H9 (cell line): ENCODE data around the gene DTNBP1. TPM values are rescaled to one million over a fixed set of nuclear protein-coding genes. Genes with fewer than 3 reads are reported as not detected.

Source experiments
- DNase-seq: peaks from one replicate; pipeline ENCODE4 v3.0.0-alpha.2; 2017
- H2AFZ ChIP-seq: one replicate; pipeline ENCODE4 v1.6.1; 2013; ENCODE audit warnings: mild to moderate bottlenecking, low read length, control low read depth, moderate library complexity
- H2AK5ac ChIP-seq: 2 replicates; pipeline ENCODE4 v1.6.1; 2013; ENCODE audit warnings: low read length, control low read depth, mixed read lengths; ENCODE audit not compliant: insufficient read length
- H2BK120ac ChIP-seq: one replicate; pipeline ENCODE4 v1.6.1; 2013; ENCODE audit warnings: low read depth, mild to moderate bottlenecking, low read length, control low read depth, inconsistent platforms; ENCODE audit not compliant: poor library complexity, severe bottlenecking
- H2BK12ac ChIP-seq: 2 replicates; pipeline ENCODE4 v1.6.1; 2013; ENCODE audit warnings: low read length, control low read depth, mixed read lengths, low read depth; ENCODE audit not compliant: insufficient read length
- H2BK15ac ChIP-seq: 2 replicates; pipeline ENCODE4 v1.6.1; 2013; ENCODE audit warnings: low read depth, low read length, control low read depth
- H2BK20ac ChIP-seq: one replicate; pipeline ENCODE4 v1.6.1; 2013; ENCODE audit warnings: low read depth, mild to moderate bottlenecking, low read length, control low read depth, inconsistent platforms; ENCODE audit not compliant: poor library complexity, severe bottlenecking
- H2BK5ac ChIP-seq: 2 replicates; pipeline ENCODE4 v1.6.1; 2013; ENCODE audit warnings: low read length, control low read depth, mixed read lengths; ENCODE audit not compliant: insufficient read length
- H3K14ac ChIP-seq: 2 replicates; pipeline ENCODE4 v1.6.1; 2013; ENCODE audit warnings: low read length, control low read depth; ENCODE audit not compliant: insufficient read depth
- H3K18ac ChIP-seq: 2 replicates; pipeline ENCODE4 v1.6.1; 2013; ENCODE audit warnings: low read depth, mild to moderate bottlenecking, mixed read lengths, low read length, control low read depth; ENCODE audit not compliant: insufficient read length
- H3K23ac ChIP-seq: 2 replicates; pipeline ENCODE4 v1.6.1; 2013; ENCODE audit warnings: low read length, control low read depth, mixed read lengths, low read depth; ENCODE audit not compliant: insufficient read length
- H3K23me2 ChIP-seq: 2 replicates; pipeline ENCODE4 v1.6.1; 2013; ENCODE audit warnings: low read depth, mild to moderate bottlenecking, mixed read lengths, low read length, control low read depth; ENCODE audit not compliant: insufficient read length, poor library complexity, severe bottlenecking
- H3K27ac ChIP-seq: 2 replicates; pipeline ENCODE4 v1.5.1; 2013; ENCODE audit warnings: low read length, control low read depth, mixed read lengths, low read depth; ENCODE audit not compliant: insufficient read length
- H3K27me3 ChIP-seq: 2 replicates; pipeline ENCODE4 v1.6.1; 2013; ENCODE audit warnings: low read length, control low read depth, inconsistent platforms; ENCODE audit not compliant: insufficient read depth
- H3K4ac ChIP-seq: 2 replicates; pipeline ENCODE4 v1.6.1; 2013; ENCODE audit warnings: low read depth, mild to moderate bottlenecking, control low read depth, inconsistent platforms, low read length, moderate library complexity
- H3K4me1 ChIP-seq: 2 replicates; pipeline ENCODE4 v1.6.1; 2013; ENCODE audit warnings: low read length, control low read depth, inconsistent platforms; ENCODE audit not compliant: insufficient read depth
- H3K4me2 ChIP-seq: 2 replicates; pipeline ENCODE4 v1.6.1; 2013; ENCODE audit warnings: low read length, control low read depth, mixed read lengths; ENCODE audit not compliant: insufficient read length, insufficient read depth
- H3K56ac ChIP-seq: 2 replicates; pipeline ENCODE4 v1.6.1; 2013; ENCODE audit warnings: low read depth, mild to moderate bottlenecking, mixed read lengths, low read length, control low read depth; ENCODE audit not compliant: insufficient read length
- H3K79me1 ChIP-seq: 2 replicates; pipeline ENCODE4 v1.6.1; 2013; ENCODE audit warnings: low read depth, mild to moderate bottlenecking, moderate library complexity, low read length, control low read depth, inconsistent platforms; ENCODE audit not compliant: insufficient read depth, poor library complexity, severe bottlenecking
- H3K79me2 ChIP-seq: 2 replicates; pipeline ENCODE4 v1.6.1; 2013; ENCODE audit warnings: low read length, control low read depth, inconsistent platforms; ENCODE audit not compliant: insufficient read depth
- H3K9ac ChIP-seq: 2 replicates; pipeline ENCODE4 v1.6.1; 2013; ENCODE audit warnings: low read length, control low read depth, mixed read lengths; ENCODE audit not compliant: insufficient read length; ENCODE audit errors: extremely low read depth
- H3K9me3 ChIP-seq: one replicate; pipeline ENCODE4 v1.6.1; 2013; ENCODE audit warnings: low read depth, low read length, inconsistent platforms; ENCODE audit not compliant: control insufficient read depth
- H3T11ph ChIP-seq: one replicate; pipeline ENCODE4 v1.6.1; 2013; ENCODE audit warnings: mild to moderate bottlenecking, low read length, control low read depth, inconsistent platforms
- H4K20me1 ChIP-seq: one replicate; pipeline ENCODE4 v1.6.1; 2013; ENCODE audit not compliant: control insufficient read depth, insufficient read length, insufficient read depth
- H4K5ac ChIP-seq: 2 replicates; pipeline ENCODE4 v1.6.1; 2013; ENCODE audit warnings: low read depth, mild to moderate bottlenecking, mixed read lengths, low read length, control low read depth; ENCODE audit not compliant: insufficient read length
- H4K8ac ChIP-seq: replicated peaks from 2 replicates; pipeline ENCODE4 v1.6.1; 2013; ENCODE audit warnings: low read length, control low read depth, mixed read lengths, low read depth; ENCODE audit not compliant: insufficient read length
- H4K91ac ChIP-seq: 2 replicates; pipeline ENCODE4 v1.6.1; 2013; ENCODE audit warnings: low read depth, mild to moderate bottlenecking, moderate library complexity, mixed read lengths, low read length, control low read depth; ENCODE audit not compliant: insufficient read length
- H3K27ac Mint-ChIP-seq, 3 experiments: 2 replicates in 2 of 3; 3 replicates in 1 of 3; pipeline ENCODE4 v1.8.0; 2020 to 2021; ENCODE audit warnings: mixed read lengths in 3 of 3, mild to moderate bottlenecking in 1 of 3, moderate library complexity in 1 of 3
- H3K27me3 Mint-ChIP-seq: 2 replicates; pipeline ENCODE4 v1.8.0; 2021; ENCODE audit warnings: low read depth, mild to moderate bottlenecking, moderate library complexity, mixed read lengths
- H3K36me3 Mint-ChIP-seq, 3 experiments: 2 replicates in 2 of 3; 3 replicates in 1 of 3; pipeline ENCODE4 v1.8.0; 2020 to 2021; ENCODE audit warnings: low read depth in 3 of 3, mixed read lengths in 3 of 3; ENCODE audit not compliant: insufficient read depth in 1 of 3
- H3K4me1 Mint-ChIP-seq, 2 experiments: 2 replicates each; pipeline ENCODE4 v1.8.0; 2020; ENCODE audit warnings: mixed read lengths in 2 of 2
- H3K4me3 Mint-ChIP-seq, 2 experiments: 2 replicates in 1 of 2; 3 replicates in 1 of 2; pipeline ENCODE4 v1.8.0; 2020 to 2021; ENCODE audit warnings: mild to moderate bottlenecking in 2 of 2, mixed read lengths in 2 of 2, moderate library complexity in 1 of 2
- H3K9me3 Mint-ChIP-seq, 2 experiments: 2 replicates in 1 of 2; 3 replicates in 1 of 2; pipeline ENCODE4 v1.8.0; 2020; ENCODE audit warnings: mild to moderate bottlenecking in 2 of 2, mixed read lengths in 2 of 2, moderate library complexity in 1 of 2
- WGBS: extraction: QIAGEN DNeasy Blood & Tissue Kit; methylation state at CpG from one replicate; pipeline ENCODE4 v1.1.7; 2013; ENCODE audit warnings: missing lambda C conversion rate, low lambda C conversion rate, mixed read lengths; ENCODE audit not compliant: insufficient read length; ENCODE audit errors: extremely low coverage; 5-methylcytosine and 5-hydroxymethylcytosine counted together
- total RNA-seq: library from RNA; stranded (reverse); gene quantifications from 2 replicates; pipeline ENCODE4 v1.2.1, GENCODE V29; 2021
- TF ChIP-seq, protein P1 (sequence below): fragments of 200-600 bp; sonication (generic); conservative IDR thresholded peaks from 3 replicates; pipeline ENCODE4 v1.8.0; 2021; ENCODE audit warnings: antibody characterized with exemption, mild to moderate bottlenecking

DTNBP1 gene
- total RNA-seq, 1 experiment from 2014 or later, result 12.9 TPM

- Mint-ChIP-seq H3K4me1 (peaks cover 5 to 16% of the 10 kb centered on the region in 2 experiments), H3K9me3 (no peaks in the 10 kb centered on the region), H3K4me3 (no peak overlapping the region), H3K27ac (no peak overlapping the region), H3K36me3 (peaks cover 0 to 4% (median 0%) of the 10 kb centered on the region in 3 experiments; a peak in 2 of 7 replicates), H3K27me3 (no peaks in the 10 kb centered on the region)
- H3K4me1 ChIP-seq, result no peaks in the 10 kb centered on the region
- H4K20me1 ChIP-seq, result no peaks in the 10 kb centered on the region
- TF ChIP-seq, protein P1, sequence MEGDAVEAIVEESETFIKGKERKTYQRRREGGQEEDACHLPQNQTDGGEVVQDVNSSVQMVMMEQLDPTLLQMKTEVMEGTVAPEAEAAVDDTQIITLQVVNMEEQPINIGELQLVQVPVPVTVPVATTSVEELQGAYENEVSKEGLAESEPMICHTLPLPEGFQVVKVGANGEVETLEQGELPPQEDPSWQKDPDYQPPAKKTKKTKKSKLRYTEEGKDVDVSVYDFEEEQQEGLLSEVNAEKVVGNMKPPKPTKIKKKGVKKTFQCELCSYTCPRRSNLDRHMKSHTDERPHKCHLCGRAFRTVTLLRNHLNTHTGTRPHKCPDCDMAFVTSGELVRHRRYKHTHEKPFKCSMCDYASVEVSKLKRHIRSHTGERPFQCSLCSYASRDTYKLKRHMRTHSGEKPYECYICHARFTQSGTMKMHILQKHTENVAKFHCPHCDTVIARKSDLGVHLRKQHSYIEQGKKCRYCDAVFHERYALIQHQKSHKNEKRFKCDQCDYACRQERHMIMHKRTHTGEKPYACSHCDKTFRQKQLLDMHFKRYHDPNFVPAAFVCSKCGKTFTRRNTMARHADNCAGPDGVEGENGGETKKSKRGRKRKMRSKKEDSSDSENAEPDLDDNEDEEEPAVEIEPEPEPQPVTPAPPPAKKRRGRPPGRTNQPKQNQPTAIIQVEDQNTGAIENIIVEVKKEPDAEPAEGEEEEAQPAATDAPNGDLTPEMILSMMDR, result no peak
- H4K91ac ChIP-seq, result no peak overlapping the region
- no peak overlapping the region for H3K56ac ChIP-seq
- no peak overlapping the region for H3K9ac ChIP-seq
- no peak overlapping the region for H4K8ac ChIP-seq
- H3K79me1 ChIP-seq, result no peaks in the 10 kb centered on the region
- no peak overlapping the region for H2AK5ac ChIP-seq
- no CpG with 5 or more reads among the region's 2 CpGs for WGBS
- no peak overlapping the region for H3K23ac ChIP-seq
- no peak overlapping the region for H3K4me2 ChIP-seq
- H3K23me2 ChIP-seq, result no peaks in the 10 kb centered on the region
- no peak overlapping the region for H2BK20ac ChIP-seq
- no peak overlapping the region for H2BK12ac ChIP-seq
- no peak overlapping the region for H3K4ac ChIP-seq
- H2BK15ac ChIP-seq, result no peak overlapping the region
- no peak overlapping the region for H3K14ac ChIP-seq
- no peak for DNase-seq
- H3K27me3 ChIP-seq, result no peaks in the 10 kb centered on the region
- no peaks in the 10 kb centered on the region for H3K9me3 ChIP-seq
- no peak overlapping the region for H2BK5ac ChIP-seq
- no peak overlapping the region for H2AFZ ChIP-seq
- H3T11ph ChIP-seq, result no peak overlapping the region
- no peak overlapping the region for H4K5ac ChIP-seq
- no peak overlapping the region for H3K27ac ChIP-seq
- no peaks in the 10 kb centered on the region for H3K79me2 ChIP-seq
- no peak overlapping the region for H3K18ac ChIP-seq
- no peak overlapping the region for H2BK120ac ChIP-seq
Measured at GRCh38 chr6:15604843-15605242, 58.0 kb downstream of the DTNBP1 start.
